HepG2 (cell line): ENCODE results near the gene TMEM220. TPM values are rescaled to one million over a fixed set of nuclear protein-coding genes. Genes with fewer than 3 reads are reported as not detected.

Experiments used
- ATAC-seq: fragments of 200-7000 bp; cut with Tn5 transposase; 3 replicates; pipeline ENCODE4 v1.9.1; 2020; ENCODE audit warnings: mild to moderate bottlenecking, moderate library complexity
- BruUV-seq: library from RNA; stranded (reverse); fragments of 400-500 nt; replicated peaks from 2 replicates; lab custom pipeline; 2021; lab: Mats Ljungman, UMichigan
- CTCF ChIA-PET: fragments of 300-600 bp; formaldehyde crosslinking; extraction: SDS; loops from one replicate; lab custom pipeline; 2021; ENCODE audit warnings: low total read pairs, inconsistent platforms, low intra/inter-chr PET ratio; lab: Yijun Ruan, JAX
- POLR2A ChIA-PET: fragments of 350-600 bp; sonication (Branson Sonifier 250); formaldehyde crosslinking; loops from one replicate; lab custom pipeline; 2020; ENCODE audit warnings: antibody characterized with exemption, inconsistent platforms; lab: Yijun Ruan, JAX
- DNase-seq: peaks from one replicate; pipeline ENCODE4 v3.0.0-alpha.2; 2015; ENCODE audit warnings: low spot score
- FAIRE-seq: peaks from 3 replicates; lab custom pipeline; 2011; peaks lifted over from hg19 to GRCh38; lab: Jason Lieb, UNC
- H2AFZ ChIP-seq: one replicate; pipeline ENCODE4 v1.6.1; 2011; ENCODE audit warnings: low read length, inconsistent platforms
- H3K27ac ChIP-seq: fragments of 300-600 bp; 3 replicates; pipeline ENCODE4 v1.8.0; 2011; ENCODE audit warnings: mixed run types, mild to moderate bottlenecking, mixed read lengths, low read length, inconsistent platforms; ENCODE audit not compliant: insufficient read depth; ENCODE audit errors: extremely low read length
- H3K27me3 ChIP-seq, 2 experiments: fragments of 200-600 bp in 1 of 2; 2 replicates in 1 of 2; 3 replicates in 1 of 2; pipeline versions ENCODE4 v1.6.0 to v1.8.0; 2011; ENCODE audit warnings: low read length in 2 of 2, mild to moderate bottlenecking in 2 of 2, moderate library complexity in 2 of 2, inconsistent platforms in 1 of 2; ENCODE audit not compliant: insufficient read depth in 2 of 2, control insufficient read depth in 1 of 2
- H3K36me3 ChIP-seq, 2 experiments: fragments of 200-600 bp in 1 of 2; replicated peaks in 1 of 2; 2 replicates in 1 of 2; 3 replicates in 1 of 2; pipeline versions ENCODE4 v1.5.1 to v1.8.0; 2011; ENCODE audit warnings: low read length in 2 of 2, inconsistent platforms in 1 of 2; ENCODE audit not compliant: insufficient read depth in 2 of 2, control insufficient read depth in 1 of 2
- H3K4me1 ChIP-seq: 2 replicates; pipeline ENCODE4 v1.5.1; 2012; ENCODE audit warnings: low read length, inconsistent platforms; ENCODE audit not compliant: insufficient read depth
- H3K4me2 ChIP-seq: 2 replicates; pipeline ENCODE4 v1.6.0; 2011; ENCODE audit warnings: low read depth, low read length, inconsistent platforms
- H3K4me3 ChIP-seq, 3 experiments: fragments of 200-600 bp in 1 of 3; sonication (generic), shearing (Covaris generic) in 1 of 3; replicated peaks in 1 of 3; 2 replicates each; pipeline ENCODE4 v1.5.1; 2011 to 2016; ENCODE audit warnings: low read length in 3 of 3, inconsistent platforms in 2 of 3, low read depth in 2 of 3, mild to moderate bottlenecking in 2 of 3, control low read depth in 1 of 3, mixed read lengths in 1 of 3; ENCODE audit not compliant: insufficient read depth in 1 of 3
- H3K79me2 ChIP-seq: one replicate; pipeline ENCODE4 v1.6.1; 2011; ENCODE audit warnings: low read length, inconsistent platforms; ENCODE audit not compliant: insufficient read depth
- H3K9ac ChIP-seq: 2 replicates; pipeline ENCODE4 v1.6.0; 2011; ENCODE audit warnings: mild to moderate bottlenecking, low read depth, low read length, inconsistent platforms; ENCODE audit not compliant: insufficient read depth
- H3K9me3 ChIP-seq: 2 replicates; pipeline ENCODE4 v1.5.1; 2012; ENCODE audit warnings: mild to moderate bottlenecking, low read length
- H4K20me1 ChIP-seq: 2 replicates; pipeline ENCODE4 v1.6.0; 2011; ENCODE audit warnings: inconsistent platforms, mild to moderate bottlenecking, low read length, moderate library complexity; ENCODE audit not compliant: insufficient read depth
- CENPT ChIP-seq: sonication (generic); formaldehyde crosslinking; IDR thresholded peaks from 2 replicates; pipeline ENCODE4 v1.8.0; 2022; ENCODE audit warnings: low read depth, mild to moderate bottlenecking, moderate library complexity, missing genetic modification reagents
- GATA4 ChIP-seq: sonication (generic); IDR thresholded peaks from 2 replicates; pipeline ENCODE4 v1.6.1; 2016; ENCODE audit warnings: antibody characterized with exemption, low read depth, borderline replicate concordance
- HNRNPUL1 ChIP-seq: fragments of 200-400 bp; formaldehyde crosslinking; IDR thresholded peaks from 2 replicates; pipeline ENCODE4 v1.6.1; 2017; ENCODE audit warnings: low read depth, mild to moderate bottlenecking, low read length, moderate library complexity
- LCORL ChIP-seq, 2 experiments: fragments of 450-650 bp in 1 of 2; sonication (generic) in 1 of 2; formaldehyde crosslinking in 1 of 2; IDR thresholded peaks; 2 replicates each; pipeline versions ENCODE4 v1.5.0 to v1.6.1; 2017 to 2020; ENCODE audit warnings: antibody characterized with exemption in 1 of 2, missing genetic modification reagents in 1 of 2
- MAFF ChIP-seq: IDR thresholded peaks from 2 replicates; pipeline ENCODE4 v1.6.1; 2011; ENCODE audit warnings: low read depth, low read length, improper control_type of control experiment
- MAFK ChIP-seq, 2 experiments: IDR thresholded peaks in 1 of 2; conservative IDR thresholded peaks in 1 of 2; 2 replicates each; pipeline ENCODE4 v1.6.1; 2011; ENCODE audit warnings: improper control_type of control experiment in 2 of 2, low read length in 2 of 2
- RBAK ChIP-seq: sonication (generic); formaldehyde crosslinking; IDR thresholded peaks from 2 replicates; pipeline ENCODE4 v1.5.1; 2020; ENCODE audit warnings: mild to moderate bottlenecking, missing genetic modification reagents
- RBM39 ChIP-seq: fragments of 200-400 bp; formaldehyde crosslinking; IDR thresholded peaks from one replicate; pipeline ENCODE4 v1.6.1; 2018; ENCODE audit warnings: antibody characterized with exemption, mild to moderate bottlenecking, low read depth, low read length; ENCODE audit not compliant: poor library complexity, severe bottlenecking
- ZNF75D ChIP-seq: sonication (generic); formaldehyde crosslinking; IDR thresholded peaks from 2 replicates; pipeline ENCODE4 v1.8.1; 2023; ENCODE audit warnings: missing genetic modification reagents, mild to moderate bottlenecking, borderline replicate concordance
- ZSCAN21 ChIP-seq: sonication (generic); formaldehyde crosslinking; IDR thresholded peaks from 2 replicates; pipeline ENCODE4 v1.8.0; 2022; ENCODE audit warnings: mild to moderate bottlenecking, missing genetic modification reagents, moderate library complexity, borderline replicate concordance
- WGBS: methylation state at CpG from one replicate; pipeline ENCODE4 v1.1.6; 2017; ENCODE audit warnings: low lambda C conversion rate; 5-methylcytosine and 5-hydroxymethylcytosine counted together
- in situ Hi-C: cut with HindIII; loops from 2 replicates; pipeline ENCODE4 v1.10.0; 2017; ENCODE audit warnings: low pct_unique_long_range_greater_than_20kb; ENCODE audit not compliant: extremely low pct_ligation_motif_present
- intact Hi-C: fragments of 100-400 bp; cut with micrococcal nuclease; formaldehyde crosslinking; loops from one replicate; pipeline ENCODE4 v1.10.0; 2022; ENCODE audit not compliant: unreplicated experiment
- polyA plus RNA-seq, 8 experiments: library from polyadenylated mRNA; depleted of rRNA in 3 of 8; stranded (reverse) in 7 of 8; unstranded in 1 of 8; fragments of >200 nt; fragmentation: Illumina TruSeq in 4 of 8; extraction: Trizol in 4 of 8; gene quantifications; 2 replicates each; pipeline versions ENCODE4 v1.2.1 to v1.2.3, GENCODE V29; 2011 to 2016; ENCODE audit warnings: low read depth in 4 of 8, missing spikeins in 1 of 8, mixed read lengths in 1 of 8; ENCODE audit not compliant: insufficient read depth in 1 of 8
- total RNA-seq, 5 experiments: library from RNA; depleted of rRNA; stranded (reverse); fragments of >200 nt; fragmentation: Illumina TruSeq; extraction: Trizol; gene quantifications; 2 replicates each; pipeline ENCODE4 v1.2.3, GENCODE V29; 2016; ENCODE audit warnings: low read depth in 1 of 5
- TF ChIP-seq, protein P1 (sequence below): sonication (generic); formaldehyde crosslinking; conservative IDR thresholded peaks from 2 replicates; pipeline ENCODE4 v1.4.0; 2020; ENCODE audit warnings: mild to moderate bottlenecking, missing genetic modification reagents, moderate library complexity

TMEM220 gene
- total and polyA plus RNA-seq, 2 of the 13 experiments (the other 11 are each of a cell fraction or from before 2014, with no cell fraction given) = 1.3 to 2.2 TPM

- Histone ChIP-seq H3K36me3 (no peaks in the 10 kb centered on the region), H3K27me3 (no peaks in the 10 kb centered on the region), H3K4me2 (no peak overlapping the region), H3K79me2 (no peaks in the 10 kb centered on the region), H3K4me1 (peaks cover 29% of the 10 kb centered on the region), H3K27ac (no peak overlapping the region), H3K9me3 (peaks cover 9% of the 10 kb centered on the region), H3K9ac (no peak overlapping the region), H3K4me3 (no peak overlapping the region), H4K20me1 (no peaks in the 10 kb centered on the region), H2AFZ (no peak overlapping the region)
- no TSS peak for BruUV-seq
- DNase-seq (no peak), ATAC-seq (no peak), FAIRE-seq (no peak)
- TF ChIP-seq ZNF75D (CRISPR knock-in tag) (no peak), ZSCAN21 (CRISPR knock-in tag) (no peak), CENPT (no peak), RBAK (peak; percentile 92)
- POLR2A ChIA-PET = no interaction called here
- WGBS = 10% methylated on average over 5 of the region's 5 CpGs
- in situ Hi-C loops = no loop called here
- CTCF ChIA-PET = no interaction called here
- intact Hi-C loops = no loop called here
Measured at GRCh38 chr17:10775740-10776356, 46.0 kb upstream of the TMEM220 start.

DNA sequence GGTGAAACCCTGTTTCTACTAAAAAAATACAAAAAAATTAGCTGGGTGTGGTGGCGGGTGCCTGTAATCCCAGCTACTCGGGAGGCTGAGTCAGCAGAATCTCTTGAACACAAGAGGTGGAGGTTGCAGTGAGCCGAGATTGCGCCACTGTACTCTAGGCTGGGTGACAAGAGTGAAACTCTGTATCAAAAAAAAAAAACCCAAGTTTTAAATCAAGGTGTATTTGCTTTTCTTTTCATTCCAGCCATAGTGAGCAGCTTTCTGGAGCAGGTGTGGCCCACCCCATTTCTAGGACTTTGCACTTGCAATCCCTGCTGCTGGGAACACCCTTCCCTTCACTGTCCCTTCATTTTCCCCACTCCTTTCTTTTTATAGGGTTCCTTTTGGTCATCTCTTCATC is 45.2 kb upstream of the TMEM220 start:
- intact Hi-C loops = no loop called here
- DNase-seq = no peak

More for the DNA sequence above, 45.2 kb upstream of the TMEM220 start:
- ChIA-PET CTCF (no interaction called here), POLR2A (no interaction called here)
- peaks cover 29% of the 10 kb centered on the region for H3K4me1 ChIP-seq
- no peaks in the 10 kb centered on the region for H3K79me2 ChIP-seq
- FAIRE-seq = no peak
- no TSS peak for BruUV-seq
- ATAC-seq = no peak
- no peak overlapping the region for H3K27ac ChIP-seq
- H3K9ac ChIP-seq = no peak overlapping the region
- in situ Hi-C loops = no loop called here
- no peaks in the 10 kb centered on the region for H3K36me3 ChIP-seq
- H3K9me3 ChIP-seq = peaks cover 9% of the 10 kb centered on the region
- WGBS = 44% methylated on average over 4 of the region's 4 CpGs
- no peak overlapping the region for H3K4me2 ChIP-seq
- no peak overlapping the region for H2AFZ ChIP-seq
- H3K27me3 ChIP-seq = no peaks in the 10 kb centered on the region
- TF ChIP-seq MAFK (conservative IDR thresholded peaks at IDR 0.05 in 1 of 2, IDR thresholded peaks at IDR 0.05 in 1 of 2; ENCODE audit: low read length in 2 of 2) (peak; percentile 27 to 65; a peak in 3 of 4 replicates), HNRNPUL1 (no peak), LCORL (IDR thresholded peaks at IDR 0.05) (no peak), LCORL (CRISPR knock-in tag; IDR thresholded peaks at IDR 0.05) (no peak), GATA4 (no peak), RBM39 (no peak), MAFF (peak; percentile 56; the same call in 1 of the 2 replicates)
- TF ChIP-seq, protein P1, sequence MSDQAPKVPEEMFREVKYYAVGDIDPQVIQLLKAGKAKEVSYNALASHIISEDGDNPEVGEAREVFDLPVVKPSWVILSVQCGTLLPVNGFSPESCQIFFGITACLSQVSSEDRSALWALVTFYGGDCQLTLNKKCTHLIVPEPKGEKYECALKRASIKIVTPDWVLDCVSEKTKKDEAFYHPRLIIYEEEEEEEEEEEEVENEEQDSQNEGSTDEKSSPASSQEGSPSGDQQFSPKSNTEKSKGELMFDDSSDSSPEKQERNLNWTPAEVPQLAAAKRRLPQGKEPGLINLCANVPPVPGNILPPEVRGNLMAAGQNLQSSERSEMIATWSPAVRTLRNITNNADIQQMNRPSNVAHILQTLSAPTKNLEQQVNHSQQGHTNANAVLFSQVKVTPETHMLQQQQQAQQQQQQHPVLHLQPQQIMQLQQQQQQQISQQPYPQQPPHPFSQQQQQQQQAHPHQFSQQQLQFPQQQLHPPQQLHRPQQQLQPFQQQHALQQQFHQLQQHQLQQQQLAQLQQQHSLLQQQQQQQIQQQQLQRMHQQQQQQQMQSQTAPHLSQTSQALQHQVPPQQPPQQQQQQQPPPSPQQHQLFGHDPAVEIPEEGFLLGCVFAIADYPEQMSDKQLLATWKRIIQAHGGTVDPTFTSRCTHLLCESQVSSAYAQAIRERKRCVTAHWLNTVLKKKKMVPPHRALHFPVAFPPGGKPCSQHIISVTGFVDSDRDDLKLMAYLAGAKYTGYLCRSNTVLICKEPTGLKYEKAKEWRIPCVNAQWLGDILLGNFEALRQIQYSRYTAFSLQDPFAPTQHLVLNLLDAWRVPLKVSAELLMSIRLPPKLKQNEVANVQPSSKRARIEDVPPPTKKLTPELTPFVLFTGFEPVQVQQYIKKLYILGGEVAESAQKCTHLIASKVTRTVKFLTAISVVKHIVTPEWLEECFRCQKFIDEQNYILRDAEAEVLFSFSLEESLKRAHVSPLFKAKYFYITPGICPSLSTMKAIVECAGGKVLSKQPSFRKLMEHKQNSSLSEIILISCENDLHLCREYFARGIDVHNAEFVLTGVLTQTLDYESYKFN (CRISPR knock-in tag) = no peak
- no peak overlapping the region for H3K4me3 ChIP-seq
- no peaks in the 10 kb centered on the region for H4K20me1 ChIP-seq
